ENCODE results near the gene CRIP1.

DNA sequence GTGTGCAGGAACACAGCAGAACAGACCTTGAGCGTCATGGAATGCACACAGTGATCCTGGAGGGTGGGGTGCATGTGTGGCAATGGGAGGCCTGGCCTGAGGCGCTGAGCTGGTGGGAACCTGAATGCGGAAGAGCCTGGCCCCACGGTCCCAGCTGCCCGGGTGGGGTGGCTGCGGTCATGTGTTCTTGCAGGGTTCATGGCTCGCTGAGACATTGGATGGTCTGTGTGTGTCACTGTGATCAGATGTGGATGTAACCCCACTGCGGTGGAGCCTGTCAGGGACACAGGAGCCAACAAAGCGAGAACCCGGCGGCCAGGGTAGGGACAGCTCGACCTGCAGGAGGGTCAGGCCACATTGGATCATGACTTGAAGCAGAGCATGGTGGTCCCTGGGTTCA, 43.9 kb upstream of the CRIP1 start:
- TF ChIP-seq, protein P1, sequence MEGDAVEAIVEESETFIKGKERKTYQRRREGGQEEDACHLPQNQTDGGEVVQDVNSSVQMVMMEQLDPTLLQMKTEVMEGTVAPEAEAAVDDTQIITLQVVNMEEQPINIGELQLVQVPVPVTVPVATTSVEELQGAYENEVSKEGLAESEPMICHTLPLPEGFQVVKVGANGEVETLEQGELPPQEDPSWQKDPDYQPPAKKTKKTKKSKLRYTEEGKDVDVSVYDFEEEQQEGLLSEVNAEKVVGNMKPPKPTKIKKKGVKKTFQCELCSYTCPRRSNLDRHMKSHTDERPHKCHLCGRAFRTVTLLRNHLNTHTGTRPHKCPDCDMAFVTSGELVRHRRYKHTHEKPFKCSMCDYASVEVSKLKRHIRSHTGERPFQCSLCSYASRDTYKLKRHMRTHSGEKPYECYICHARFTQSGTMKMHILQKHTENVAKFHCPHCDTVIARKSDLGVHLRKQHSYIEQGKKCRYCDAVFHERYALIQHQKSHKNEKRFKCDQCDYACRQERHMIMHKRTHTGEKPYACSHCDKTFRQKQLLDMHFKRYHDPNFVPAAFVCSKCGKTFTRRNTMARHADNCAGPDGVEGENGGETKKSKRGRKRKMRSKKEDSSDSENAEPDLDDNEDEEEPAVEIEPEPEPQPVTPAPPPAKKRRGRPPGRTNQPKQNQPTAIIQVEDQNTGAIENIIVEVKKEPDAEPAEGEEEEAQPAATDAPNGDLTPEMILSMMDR (IDR thresholded peaks at IDR 0.05), result no peak
- TF ChIP-seq ZFX (IDR thresholded peaks at IDR 0.05; ENCODE audit: borderline replicate concordance), result no peak

All from 22Rv1 (cell line).